ENCODE results near the gene RCCD1.

DNA sequence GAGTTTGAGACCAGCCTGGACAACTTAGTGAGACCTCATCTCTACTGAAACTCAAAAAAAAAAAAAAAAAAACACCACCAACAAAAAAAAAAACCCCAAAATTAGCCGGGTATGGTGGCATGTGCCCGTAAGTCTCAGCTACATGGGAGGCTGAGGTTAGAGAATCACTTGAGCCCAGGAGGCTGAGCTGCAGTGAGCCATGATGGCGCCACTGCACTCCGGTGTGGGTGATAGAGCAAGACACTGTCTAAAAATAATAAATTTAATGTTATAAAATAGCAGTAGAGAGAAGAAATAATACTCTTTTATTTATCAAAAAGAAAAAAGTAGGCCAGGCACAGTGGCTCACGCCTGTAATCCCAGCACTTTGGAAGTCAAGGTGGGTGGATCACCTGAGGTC lies 17.4 kb downstream of the RCCD1 start:
- TF ChIP-seq, protein P1, sequence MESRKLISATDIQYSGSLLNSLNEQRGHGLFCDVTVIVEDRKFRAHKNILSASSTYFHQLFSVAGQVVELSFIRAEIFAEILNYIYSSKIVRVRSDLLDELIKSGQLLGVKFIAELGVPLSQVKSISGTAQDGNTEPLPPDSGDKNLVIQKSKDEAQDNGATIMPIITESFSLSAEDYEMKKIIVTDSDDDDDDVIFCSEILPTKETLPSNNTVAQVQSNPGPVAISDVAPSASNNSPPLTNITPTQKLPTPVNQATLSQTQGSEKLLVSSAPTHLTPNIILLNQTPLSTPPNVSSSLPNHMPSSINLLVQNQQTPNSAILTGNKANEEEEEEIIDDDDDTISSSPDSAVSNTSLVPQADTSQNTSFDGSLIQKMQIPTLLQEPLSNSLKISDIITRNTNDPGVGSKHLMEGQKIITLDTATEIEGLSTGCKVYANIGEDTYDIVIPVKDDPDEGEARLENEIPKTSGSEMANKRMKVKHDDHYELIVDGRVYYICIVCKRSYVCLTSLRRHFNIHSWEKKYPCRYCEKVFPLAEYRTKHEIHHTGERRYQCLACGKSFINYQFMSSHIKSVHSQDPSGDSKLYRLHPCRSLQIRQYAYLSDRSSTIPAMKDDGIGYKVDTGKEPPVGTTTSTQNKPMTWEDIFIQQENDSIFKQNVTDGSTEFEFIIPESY (IDR thresholded peaks at IDR 0.05), result no peak
- TF ChIP-seq, protein P2, sequence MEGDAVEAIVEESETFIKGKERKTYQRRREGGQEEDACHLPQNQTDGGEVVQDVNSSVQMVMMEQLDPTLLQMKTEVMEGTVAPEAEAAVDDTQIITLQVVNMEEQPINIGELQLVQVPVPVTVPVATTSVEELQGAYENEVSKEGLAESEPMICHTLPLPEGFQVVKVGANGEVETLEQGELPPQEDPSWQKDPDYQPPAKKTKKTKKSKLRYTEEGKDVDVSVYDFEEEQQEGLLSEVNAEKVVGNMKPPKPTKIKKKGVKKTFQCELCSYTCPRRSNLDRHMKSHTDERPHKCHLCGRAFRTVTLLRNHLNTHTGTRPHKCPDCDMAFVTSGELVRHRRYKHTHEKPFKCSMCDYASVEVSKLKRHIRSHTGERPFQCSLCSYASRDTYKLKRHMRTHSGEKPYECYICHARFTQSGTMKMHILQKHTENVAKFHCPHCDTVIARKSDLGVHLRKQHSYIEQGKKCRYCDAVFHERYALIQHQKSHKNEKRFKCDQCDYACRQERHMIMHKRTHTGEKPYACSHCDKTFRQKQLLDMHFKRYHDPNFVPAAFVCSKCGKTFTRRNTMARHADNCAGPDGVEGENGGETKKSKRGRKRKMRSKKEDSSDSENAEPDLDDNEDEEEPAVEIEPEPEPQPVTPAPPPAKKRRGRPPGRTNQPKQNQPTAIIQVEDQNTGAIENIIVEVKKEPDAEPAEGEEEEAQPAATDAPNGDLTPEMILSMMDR (IDR thresholded peaks at IDR 0.05; ENCODE audit: low read depth, low read length, missing input control), result no peak
- no peak for TF ChIP-seq RXRA (IDR thresholded peaks at IDR 0.05)
- TF ChIP-seq SP1 (IDR thresholded peaks at IDR 0.05), result no peak
- no peak for TF ChIP-seq TAF1 (conservative IDR thresholded peaks at IDR 0.05)
- no peak for TF ChIP-seq RAD21 (IDR thresholded peaks at IDR 0.05)
- TF ChIP-seq JUND (IDR thresholded peaks at IDR 0.05), result no peak
- no peak for TF ChIP-seq EGR1 (IDR thresholded peaks at IDR 0.05; ENCODE audit: low read depth in 2 of 2)
- TF ChIP-seq, protein P3, sequence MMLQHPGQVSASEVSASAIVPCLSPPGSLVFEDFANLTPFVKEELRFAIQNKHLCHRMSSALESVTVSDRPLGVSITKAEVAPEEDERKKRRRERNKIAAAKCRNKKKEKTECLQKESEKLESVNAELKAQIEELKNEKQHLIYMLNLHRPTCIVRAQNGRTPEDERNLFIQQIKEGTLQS (IDR thresholded peaks at IDR 0.05), result no peak
